ENCODE data around the gene KIF19. TPM values are rescaled to one million over a fixed set of nuclear protein-coding genes. Genes with fewer than 3 reads are reported as not detected.

Gene KIF19
- total and polyA plus RNA-seq, 2 donors (not counting 1 experiment from before 2014, with no cell fraction given) = not detected

DNA sequence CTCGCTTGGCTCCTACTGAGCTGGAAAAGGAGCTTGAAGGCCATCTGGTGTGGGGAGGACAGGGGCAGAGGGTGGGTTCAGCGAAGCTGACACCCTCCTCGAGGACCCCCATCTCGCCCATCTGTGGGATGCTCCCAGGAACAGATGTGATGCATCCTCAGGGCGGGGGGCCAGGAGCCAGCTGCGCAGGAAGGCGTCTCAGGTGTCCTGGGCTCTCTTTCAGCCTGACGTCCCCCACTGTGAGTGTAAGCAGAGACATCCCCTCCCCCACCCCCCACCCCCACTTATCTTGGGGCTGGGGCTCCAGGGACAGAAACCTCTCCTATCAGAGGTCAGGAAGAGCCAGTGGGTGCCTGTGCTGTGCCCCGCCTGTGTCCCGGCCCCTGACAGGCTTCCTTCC lies 16.2 kb downstream of the KIF19 start:
- 89% methylated on average over 9 of the region's 10 CpGs for WGBS (ENCODE audit: insufficient coverage)
- H3K79me2 ChIP-seq (ENCODE audit: control insufficient read depth, insufficient read depth, low read length) = no peaks in the 10 kb centered on the region
- ChIA-PET POLR2A (no interaction called here), CTCF (no interaction called here)
- no peak overlapping the region for H3K4me2 ChIP-seq (replicated peaks; ENCODE audit: low read depth, low read length, poor library complexity, severe bottlenecking)
- H3K4me1 ChIP-seq (ENCODE audit: control insufficient read depth in 2 of 2, insufficient read depth in 2 of 2, low read length in 2 of 2) = no peaks in the 10 kb centered on the region
- H3K27me3 ChIP-seq (replicated peaks in 1 of 4; ENCODE audit: control extremely low read depth in 1 of 4, control insufficient read depth in 3 of 4, insufficient read depth in 4 of 4, low read length in 3 of 4) = no peaks in the 10 kb centered on the region
- no peak overlapping the region for H2AFZ ChIP-seq (ENCODE audit: insufficient read depth, low read depth, low read length, poor library complexity, severe bottlenecking)
- H3K9ac ChIP-seq (ENCODE audit: low read length) = no peak overlapping the region
- Mint-ChIP-seq H3K27ac (no peak overlapping the region), H3K4me3 (no peak overlapping the region), H3K27me3 (peaks cover 11% of the 10 kb centered on the region), H3K4me1 (no peaks in the 10 kb centered on the region), H3K9me3 (ENCODE audit: insufficient read depth) (no peaks in the 10 kb centered on the region)
- ATAC-seq (ENCODE audit: low read depth) (no peak), DNase-seq (no peak)
- no peak for TF ChIP-seq EZH2 (IDR thresholded peaks at IDR 0.05; ENCODE audit: borderline replicate concordance, insufficient read depth, low read depth, low read length, poor library complexity, severe bottlenecking)
- TF ChIP-seq, protein P1, sequence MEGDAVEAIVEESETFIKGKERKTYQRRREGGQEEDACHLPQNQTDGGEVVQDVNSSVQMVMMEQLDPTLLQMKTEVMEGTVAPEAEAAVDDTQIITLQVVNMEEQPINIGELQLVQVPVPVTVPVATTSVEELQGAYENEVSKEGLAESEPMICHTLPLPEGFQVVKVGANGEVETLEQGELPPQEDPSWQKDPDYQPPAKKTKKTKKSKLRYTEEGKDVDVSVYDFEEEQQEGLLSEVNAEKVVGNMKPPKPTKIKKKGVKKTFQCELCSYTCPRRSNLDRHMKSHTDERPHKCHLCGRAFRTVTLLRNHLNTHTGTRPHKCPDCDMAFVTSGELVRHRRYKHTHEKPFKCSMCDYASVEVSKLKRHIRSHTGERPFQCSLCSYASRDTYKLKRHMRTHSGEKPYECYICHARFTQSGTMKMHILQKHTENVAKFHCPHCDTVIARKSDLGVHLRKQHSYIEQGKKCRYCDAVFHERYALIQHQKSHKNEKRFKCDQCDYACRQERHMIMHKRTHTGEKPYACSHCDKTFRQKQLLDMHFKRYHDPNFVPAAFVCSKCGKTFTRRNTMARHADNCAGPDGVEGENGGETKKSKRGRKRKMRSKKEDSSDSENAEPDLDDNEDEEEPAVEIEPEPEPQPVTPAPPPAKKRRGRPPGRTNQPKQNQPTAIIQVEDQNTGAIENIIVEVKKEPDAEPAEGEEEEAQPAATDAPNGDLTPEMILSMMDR (IDR thresholded peaks at IDR 0.05) = no peak
- H4K20me1 ChIP-seq (ENCODE audit: control insufficient read depth, insufficient read depth, low read length, poor library complexity, severe bottlenecking) = no peaks in the 10 kb centered on the region
- H3K36me3 ChIP-seq (replicated peaks in 1 of 2; ENCODE audit: control extremely low read depth in 1 of 2, control insufficient read depth in 1 of 2, extremely low read depth in 1 of 2, insufficient read depth in 2 of 2, low read length in 1 of 2) = no peaks in the 10 kb centered on the region
- H3K9me3 ChIP-seq (ENCODE audit: control extremely low read depth in 1 of 3, control insufficient read depth in 2 of 3, insufficient read depth in 1 of 3, low read length in 2 of 3) = no peaks in the 10 kb centered on the region
- intact Hi-C loops (cut with micrococcal nuclease) = no loop called here
- H3K27ac ChIP-seq (ENCODE audit: low read length in 2 of 2) = no peak overlapping the region
- no peak overlapping the region for H3K4me3 ChIP-seq (ENCODE audit: control extremely low read depth in 1 of 5, extremely low read depth in 1 of 5, insufficient read depth in 1 of 5, low read depth in 2 of 5, low read length in 4 of 5)

GRCh38 chr17:74343121-74343520 lies 17.1 kb downstream of the KIF19 start:
- Histone ChIP-seq H3K4me2 (replicated peaks; ENCODE audit: low read depth, low read length, poor library complexity, severe bottlenecking) (no peak overlapping the region), H3K4me3 (ENCODE audit: control extremely low read depth in 1 of 5, extremely low read depth in 1 of 5, insufficient read depth in 1 of 5, low read depth in 2 of 5, low read length in 4 of 5) (no peak overlapping the region), H3K79me2 (ENCODE audit: control insufficient read depth, insufficient read depth, low read length) (no peaks in the 10 kb centered on the region), H3K27ac (ENCODE audit: low read length in 2 of 2) (no peak overlapping the region), H3K9ac (ENCODE audit: low read length) (no peak overlapping the region), H3K36me3 (replicated peaks in 1 of 2; ENCODE audit: control extremely low read depth in 1 of 2, control insufficient read depth in 1 of 2, extremely low read depth in 1 of 2, insufficient read depth in 2 of 2, low read length in 1 of 2) (no peaks in the 10 kb centered on the region), H3K27me3 (replicated peaks in 1 of 4; ENCODE audit: control extremely low read depth in 1 of 4, control insufficient read depth in 3 of 4, insufficient read depth in 4 of 4, low read length in 3 of 4) (no peaks in the 10 kb centered on the region), H3K9me3 (ENCODE audit: control extremely low read depth in 1 of 3, control insufficient read depth in 2 of 3, insufficient read depth in 1 of 3, low read length in 2 of 3) (no peaks in the 10 kb centered on the region), H4K20me1 (ENCODE audit: control insufficient read depth, insufficient read depth, low read length, poor library complexity, severe bottlenecking) (no peaks in the 10 kb centered on the region), H3K4me1 (ENCODE audit: control insufficient read depth in 2 of 2, insufficient read depth in 2 of 2, low read length in 2 of 2) (no peaks in the 10 kb centered on the region), H2AFZ (ENCODE audit: insufficient read depth, low read depth, low read length, poor library complexity, severe bottlenecking) (no peak overlapping the region)
- no peak overlapping the region for H3K27ac Mint-ChIP-seq
- H3K4me3 Mint-ChIP-seq = no peak overlapping the region
- TF ChIP-seq, protein P1 (IDR thresholded peaks at IDR 0.05) = no peak
- TF ChIP-seq EZH2 (IDR thresholded peaks at IDR 0.05; ENCODE audit: borderline replicate concordance, insufficient read depth, low read depth, low read length, poor library complexity, severe bottlenecking) = no peak
- CTCF ChIA-PET = no interaction called here
- H3K4me1 Mint-ChIP-seq = no peaks in the 10 kb centered on the region
- no peaks in the 10 kb centered on the region for H3K9me3 Mint-ChIP-seq (ENCODE audit: insufficient read depth)
- peaks cover 10% of the 10 kb centered on the region for H3K27me3 Mint-ChIP-seq
- DNase-seq (no peak), ATAC-seq (ENCODE audit: low read depth) (no peak)
- intact Hi-C loops (cut with micrococcal nuclease) = no loop called here
- 100% methylated on average over 4 of the region's 8 CpGs for WGBS (ENCODE audit: insufficient coverage)
- POLR2A ChIA-PET = no interaction called here

Data from B cell (primary cell).